ENCODE results near the gene CASP8AP2.
"Not testable (repeated sequence)": the region's sequence is repeated elsewhere in the genome, so short reads cannot be mapped to it uniquely, and the experiment has no call there.

The CASP8AP2 gene
- total RNA-seq: 168 to 177 reads per million in 2 donors

- peak; percentile 59 for DNase-seq
Observed at GRCh38 chr6:89829472-89830169, at the start of gene CASP8AP2. Gene CASP8AP2, plus strand, starts transcription at chr6:89829880.

DNA sequence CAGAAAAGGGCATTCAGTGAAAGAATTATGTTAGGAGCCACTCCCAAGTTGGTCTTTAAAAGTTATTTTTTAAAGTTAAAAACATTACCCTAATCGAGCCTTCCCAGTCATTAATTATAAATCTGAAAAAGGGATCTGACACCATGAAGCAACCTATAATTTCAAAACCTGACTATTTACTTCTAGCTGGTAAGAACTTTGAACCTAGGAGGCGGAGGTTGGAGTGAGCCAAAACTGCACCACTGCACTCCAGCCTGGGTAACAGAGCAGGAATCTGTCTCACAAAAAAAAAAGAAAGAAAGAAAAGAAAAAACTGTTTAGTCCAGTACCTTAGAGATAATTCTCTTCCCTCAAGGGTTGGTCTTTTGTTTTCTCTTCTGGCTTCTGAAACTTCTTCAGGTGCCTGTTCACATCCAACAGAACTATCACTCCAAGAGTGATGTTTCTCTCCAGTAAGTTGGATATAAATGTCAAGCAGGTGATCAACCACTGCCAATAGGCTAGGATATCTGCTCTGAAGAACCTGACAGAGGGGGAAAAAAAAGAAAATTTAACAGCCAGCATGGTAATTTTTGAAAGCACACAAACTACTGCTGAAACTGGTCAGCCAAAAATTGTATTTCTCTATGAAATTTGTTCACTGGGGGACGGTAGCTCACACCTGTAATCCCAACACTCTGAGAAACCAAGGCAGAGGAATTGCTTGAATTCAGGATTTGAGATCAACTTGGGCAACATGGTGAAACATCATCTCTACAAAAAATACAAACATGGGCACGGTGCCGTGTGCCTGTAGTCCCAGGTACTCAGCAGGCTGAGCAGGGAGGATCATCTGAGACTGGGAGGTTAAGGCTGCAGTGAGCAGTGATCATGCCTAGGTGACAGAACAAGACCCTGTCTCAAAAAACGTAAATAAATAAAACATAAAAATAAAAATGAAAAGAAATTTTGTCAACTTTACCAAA, 48.3 kb upstream of the CASP8AP2 start:
- DNase-seq: no peak

- no peak for DNase-seq
Observed at GRCh38 chr6:89782222-89782621, 47.5 kb upstream of the CASP8AP2 start.

DNA sequence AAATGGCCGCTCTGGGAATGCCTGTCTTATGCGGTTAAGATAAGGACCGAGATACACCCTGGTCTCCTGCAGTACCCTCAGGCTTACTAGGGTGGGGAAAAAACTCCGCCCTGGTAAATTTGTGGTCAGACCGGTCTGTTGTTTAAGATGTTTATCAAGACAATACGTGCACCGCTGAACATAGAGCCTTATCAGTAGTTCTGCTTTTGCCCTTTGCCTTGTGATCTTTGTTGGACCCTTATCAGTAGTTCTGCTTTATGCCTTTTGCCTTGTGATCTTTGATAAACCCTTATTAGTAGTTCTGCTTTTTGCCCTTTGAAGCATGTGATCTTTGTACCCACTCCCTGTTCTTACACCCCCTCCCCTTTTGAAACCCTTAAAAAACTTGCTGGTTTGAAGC, 46.4 kb upstream of the CASP8AP2 start:
- DNase-seq: not testable (repeated sequence)

- DNase-seq: no peak
Observed at GRCh38 chr6:89784838-89785237, 44.8 kb upstream of the CASP8AP2 start.

DNA sequence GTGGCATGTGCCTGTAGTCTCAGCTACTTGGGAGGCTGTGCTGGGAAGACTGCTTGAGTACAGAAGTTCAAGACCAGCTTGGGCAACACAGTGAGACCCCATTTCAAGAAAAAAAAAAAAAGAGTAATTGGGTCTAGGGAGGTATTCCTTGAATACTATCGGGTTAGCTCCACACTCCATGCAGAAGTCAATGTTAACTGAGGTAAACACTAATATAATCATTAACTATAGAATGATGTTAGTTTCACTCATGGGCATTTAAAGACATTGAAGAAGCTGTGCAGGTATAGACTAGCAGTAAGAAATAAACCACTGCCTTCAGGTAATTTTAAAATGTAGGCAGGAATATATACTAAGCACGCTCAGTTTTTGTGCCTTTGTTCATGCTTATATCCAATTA, 42.7 kb upstream of the CASP8AP2 start:
- DNase-seq: no peak

GRCh38 chr6:89787660-89788328, 41.9 kb upstream of the CASP8AP2 start:
- DNase-seq: no peak

- DNase-seq: no peak
Observed at GRCh38 chr6:89789980-89790379, 39.7 kb upstream of the CASP8AP2 start.

DNA sequence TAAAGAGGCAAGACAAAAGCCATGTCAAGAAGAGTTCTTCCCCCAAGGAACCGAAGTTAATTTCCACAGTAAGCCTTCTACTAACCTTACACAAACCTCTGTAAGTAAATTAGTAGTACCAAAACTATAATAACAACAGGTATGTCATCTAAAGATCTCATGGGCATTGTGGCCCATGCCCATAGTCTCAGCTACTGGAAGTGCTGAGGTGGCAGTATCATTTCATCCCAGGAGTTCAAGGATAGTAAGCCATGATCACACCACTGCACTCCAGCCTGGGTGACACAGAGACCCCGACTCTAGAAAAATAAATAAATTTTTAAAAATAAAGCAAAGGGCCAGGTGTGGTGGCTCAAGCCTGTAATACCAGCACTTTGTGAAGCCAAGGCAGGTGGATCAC, 39.3 kb upstream of the CASP8AP2 start:
- no peak for DNase-seq

DNA sequence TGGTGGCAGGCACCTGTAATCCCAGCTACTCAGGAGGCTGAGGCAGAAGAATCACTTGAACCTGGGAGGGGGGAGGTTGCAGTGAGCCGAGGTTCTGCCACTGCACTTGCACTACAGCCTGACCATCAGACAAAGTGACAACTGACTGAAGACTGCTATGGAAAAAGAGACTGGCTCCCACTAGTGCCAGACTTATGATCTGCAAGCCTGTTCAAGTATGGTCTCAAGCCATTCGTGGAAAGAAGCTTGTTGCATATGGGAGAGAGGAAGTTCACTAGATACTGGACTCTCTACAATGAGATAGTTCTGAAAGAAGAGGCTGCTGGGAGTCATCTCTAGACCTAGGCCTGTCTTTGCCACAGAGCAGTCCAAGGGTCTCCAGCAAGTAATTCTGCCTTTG, 36.8 kb upstream of the CASP8AP2 start:
- no peak for DNase-seq

GRCh38 chr6:89793586-89793985, 36.1 kb upstream of the CASP8AP2 start:
- DNase-seq: no peak

DNA sequence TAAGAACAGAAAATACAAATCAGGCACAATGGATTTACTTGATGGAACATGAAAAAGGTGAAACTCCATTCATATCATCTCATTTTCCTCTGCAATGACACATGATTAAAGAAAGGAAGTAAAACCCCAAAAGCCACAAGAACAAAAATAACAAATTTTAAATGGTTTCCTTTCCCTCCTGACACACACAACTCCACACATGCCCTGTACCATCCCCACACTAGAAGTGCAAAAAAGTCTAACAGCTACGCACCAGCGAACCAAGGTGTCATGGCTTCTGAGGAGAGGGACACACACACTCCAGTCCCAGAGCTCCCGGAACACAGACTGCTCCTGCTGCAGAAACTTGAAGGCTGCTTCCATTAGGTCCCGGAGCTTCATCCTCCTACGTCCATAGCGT, 35.4 kb upstream of the CASP8AP2 start:
- DNase-seq: no peak

DNA sequence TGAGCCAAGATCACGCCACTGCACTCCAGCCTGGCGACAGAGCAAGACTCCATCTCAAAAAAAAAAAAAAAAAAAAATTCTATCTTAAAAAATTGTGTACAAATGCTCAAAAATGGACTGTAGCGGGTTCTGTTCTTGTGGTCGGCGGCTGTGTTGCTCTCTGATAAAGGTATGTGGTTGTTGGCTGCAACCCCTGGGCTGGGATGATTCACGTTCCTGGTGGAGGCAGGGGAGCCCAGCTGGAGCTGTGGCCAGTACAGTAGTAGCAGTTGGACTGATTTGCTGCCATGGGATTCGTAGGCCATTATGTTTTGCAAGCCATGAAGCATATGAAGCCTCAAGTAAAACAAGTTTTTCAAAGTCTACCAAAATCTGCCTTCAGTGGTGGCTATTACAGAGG, 32.4 kb upstream of the CASP8AP2 start:
- no peak for DNase-seq

DNA sequence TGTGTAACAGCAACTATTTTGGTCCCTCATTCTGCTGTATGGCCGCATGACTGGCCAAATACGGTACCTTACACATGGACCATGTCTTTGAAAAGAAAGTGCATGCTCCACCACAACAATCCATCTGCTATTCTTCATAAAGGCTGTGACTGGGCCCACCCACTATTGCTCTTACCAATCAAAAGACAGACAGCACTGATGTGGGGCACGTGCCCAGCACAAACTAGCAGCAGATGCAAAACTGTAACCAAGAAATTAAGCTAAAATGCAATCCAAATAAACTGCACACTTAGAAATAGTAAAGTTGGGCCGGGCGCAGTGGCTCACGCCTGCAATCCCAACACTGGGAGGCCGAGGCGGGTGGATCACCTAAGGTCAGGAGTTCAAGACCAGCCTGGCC, 30.6 kb upstream of the CASP8AP2 start:
- no peak for DNase-seq

DNA sequence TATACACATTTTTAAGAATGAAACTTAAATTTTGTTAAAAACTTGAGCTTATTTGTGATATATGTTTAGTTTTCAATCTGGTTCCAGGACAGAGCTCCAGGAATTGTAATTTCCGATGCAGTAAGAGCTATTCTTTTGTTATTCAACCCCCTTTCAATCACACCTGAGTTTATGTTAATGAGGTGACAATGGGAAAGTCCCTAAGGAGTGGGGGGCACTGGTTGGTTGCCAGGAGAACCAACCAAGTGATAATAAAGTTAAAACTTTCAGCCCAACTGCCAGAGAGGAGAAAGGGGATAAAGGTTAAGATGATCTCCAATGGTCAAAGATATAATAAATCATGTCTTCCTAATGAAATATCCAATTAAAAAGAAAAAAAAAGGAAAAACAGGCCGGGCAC, 29.9 kb upstream of the CASP8AP2 start:
- DNase-seq: no peak

DNA sequence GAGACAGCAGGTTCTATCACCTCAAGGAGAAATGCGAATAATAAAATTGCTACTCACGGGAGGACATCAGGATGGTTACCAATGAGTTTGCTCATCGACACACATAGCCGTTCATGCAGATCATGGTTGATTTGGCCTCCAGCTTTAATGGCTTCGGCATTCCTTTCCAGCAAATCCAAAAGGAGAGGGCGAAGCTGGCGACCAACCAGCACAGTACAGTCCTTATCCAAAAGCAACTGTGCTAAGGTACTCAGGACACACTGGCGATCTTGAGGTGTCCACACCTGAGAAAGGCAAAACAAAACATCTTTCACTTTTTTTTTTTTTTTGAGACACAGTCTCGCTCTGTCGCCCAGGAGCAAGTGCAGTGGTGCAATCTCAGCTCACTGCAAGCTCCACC, 26.4 kb upstream of the CASP8AP2 start:
- no peak for DNase-seq

- DNase-seq: no peak
Observed at GRCh38 chr6:89805814-89806371, 23.8 kb upstream of the CASP8AP2 start.

DNA sequence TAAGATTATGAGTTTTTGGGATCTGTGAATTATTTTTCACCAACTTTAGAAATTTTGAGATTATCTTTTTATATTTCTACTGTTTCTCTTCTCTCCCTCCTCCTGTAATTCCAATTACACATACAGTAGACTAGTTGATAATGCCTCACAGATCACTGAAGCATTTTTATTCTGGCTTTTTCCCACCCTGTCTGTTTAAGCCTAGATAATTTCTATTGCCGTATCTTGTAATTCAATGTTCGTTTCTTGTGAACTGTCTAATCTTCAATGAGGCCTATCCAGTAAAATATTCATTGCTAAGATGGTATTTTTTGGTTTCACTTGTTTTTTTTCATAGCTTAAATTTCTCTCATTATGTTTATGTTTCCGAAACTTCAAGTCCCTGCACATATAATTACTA, 22.1 kb upstream of the CASP8AP2 start:
- no peak for DNase-seq

GRCh38 chr6:89813422-89813821, 16.3 kb upstream of the CASP8AP2 start:
- DNase-seq: not testable (repeated sequence)

- no peak for DNase-seq
Observed at GRCh38 chr6:89817481-89817880, 12.2 kb upstream of the CASP8AP2 start.

- no peak for DNase-seq
Observed at GRCh38 chr6:89818977-89819335, 10.7 kb upstream of the CASP8AP2 start.

- peak; percentile 72 for DNase-seq
Observed at GRCh38 chr6:89819336-89820130, 10.1 kb upstream of the CASP8AP2 start, which contains the start of gene MDN1. Gene MDN1, minus strand, starts transcription at chr6:89819794. Its CDS starts 187 bp downstream, at chr6:89819607.

Measured in activated gamma-delta T cell (primary cell).